Measurements from ENCODE around the gene XPC. TPM values are rescaled to one million over a fixed set of nuclear protein-coding genes. Genes with fewer than 3 reads are reported as not detected.
"Not testable (repeated sequence)": the region's sequence is repeated elsewhere in the genome, so short reads cannot be mapped to it uniquely, and the experiment has no call there.

XPC gene
- total RNA-seq: 37.3 and 41.6 TPM in 2 replicates
- long read RNA-seq, transcript XPC-201 (16 exons, 3,832 nt): major isoform, 39 of 73 reads
- long read RNA-seq, partial matches to known transcripts: 22 of 73 reads
- long read RNA-seq, other reads (novel, unspliced or antisense): 11 of 73 reads

DNA sequence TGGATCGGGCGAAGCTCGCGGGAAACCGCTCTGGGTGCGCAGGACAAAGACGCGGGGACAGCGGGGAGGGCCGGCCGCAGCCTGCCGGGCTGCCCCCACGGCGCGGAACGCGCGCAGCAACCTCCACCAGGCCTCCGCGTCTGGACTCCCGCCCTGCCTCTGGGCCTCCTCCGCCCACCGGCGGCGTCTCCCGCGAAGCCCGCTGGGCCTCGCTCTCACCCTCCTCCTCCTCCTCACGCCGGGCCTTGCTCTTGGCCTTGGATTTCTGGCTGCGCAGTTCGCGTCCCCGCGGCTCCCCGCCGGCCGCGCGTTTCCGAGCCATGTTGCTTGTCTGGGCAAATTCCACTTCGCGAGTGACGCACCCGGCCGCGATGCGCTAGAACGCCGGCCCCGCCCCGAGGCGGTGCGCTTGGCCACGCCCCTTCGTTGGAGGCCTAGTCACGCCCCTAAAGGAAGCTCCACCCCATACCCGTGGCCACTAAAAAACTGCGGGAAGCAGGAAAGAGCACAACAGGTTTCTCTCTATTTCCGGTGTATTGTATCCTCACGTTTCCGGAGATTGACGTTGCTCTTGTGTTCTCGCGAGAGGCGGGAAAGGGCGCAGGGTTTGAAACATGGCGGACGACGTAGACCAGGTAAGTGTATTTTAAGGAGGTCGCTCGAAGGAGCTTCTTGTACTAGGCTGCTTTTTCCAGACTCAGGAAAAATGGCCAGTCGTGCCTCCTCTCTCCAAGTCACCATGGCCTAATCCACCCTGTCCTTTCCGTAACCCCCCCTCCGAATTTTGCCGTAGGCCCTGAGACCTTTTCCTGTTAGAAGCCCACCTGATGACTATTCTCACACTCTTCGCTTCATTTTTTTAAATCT is at the start of gene XPC, which contains the start of gene LSM3:
Gene XPC (minus strand): TSS at position 355 of the 867 bp plus-strand sequence. CDS start 33 bp downstream, at position 322.
Gene LSM3 (plus strand): TSS at position 571 of the 867 bp plus-strand sequence. CDS start 44 bp downstream, at position 615.
- no peaks in the 10 kb centered on the region for H3K9me3 Mint-ChIP-seq
- peaks cover 4% of the 10 kb centered on the region for H3K36me3 Mint-ChIP-seq (ENCODE audit: low read depth)
- peak within 1 kb of the TSS; percentile 98 for H3K4me3 Mint-ChIP-seq
- H3K27ac Mint-ChIP-seq (ENCODE audit: unreplicated experiment): peak within 1 kb of the TSS; percentile 99
- peaks cover 45% of the 10 kb centered on the region for H3K4me1 Mint-ChIP-seq
- DNase-seq (ENCODE audit: low read depth, low spot score): peak; percentile 95
- no peaks in the 10 kb centered on the region for H3K27me3 Mint-ChIP-seq (ENCODE audit: low read depth)
- TF ChIP-seq, protein P1, sequence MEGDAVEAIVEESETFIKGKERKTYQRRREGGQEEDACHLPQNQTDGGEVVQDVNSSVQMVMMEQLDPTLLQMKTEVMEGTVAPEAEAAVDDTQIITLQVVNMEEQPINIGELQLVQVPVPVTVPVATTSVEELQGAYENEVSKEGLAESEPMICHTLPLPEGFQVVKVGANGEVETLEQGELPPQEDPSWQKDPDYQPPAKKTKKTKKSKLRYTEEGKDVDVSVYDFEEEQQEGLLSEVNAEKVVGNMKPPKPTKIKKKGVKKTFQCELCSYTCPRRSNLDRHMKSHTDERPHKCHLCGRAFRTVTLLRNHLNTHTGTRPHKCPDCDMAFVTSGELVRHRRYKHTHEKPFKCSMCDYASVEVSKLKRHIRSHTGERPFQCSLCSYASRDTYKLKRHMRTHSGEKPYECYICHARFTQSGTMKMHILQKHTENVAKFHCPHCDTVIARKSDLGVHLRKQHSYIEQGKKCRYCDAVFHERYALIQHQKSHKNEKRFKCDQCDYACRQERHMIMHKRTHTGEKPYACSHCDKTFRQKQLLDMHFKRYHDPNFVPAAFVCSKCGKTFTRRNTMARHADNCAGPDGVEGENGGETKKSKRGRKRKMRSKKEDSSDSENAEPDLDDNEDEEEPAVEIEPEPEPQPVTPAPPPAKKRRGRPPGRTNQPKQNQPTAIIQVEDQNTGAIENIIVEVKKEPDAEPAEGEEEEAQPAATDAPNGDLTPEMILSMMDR (conservative IDR thresholded peaks at IDR 0.05): no peak

DNA sequence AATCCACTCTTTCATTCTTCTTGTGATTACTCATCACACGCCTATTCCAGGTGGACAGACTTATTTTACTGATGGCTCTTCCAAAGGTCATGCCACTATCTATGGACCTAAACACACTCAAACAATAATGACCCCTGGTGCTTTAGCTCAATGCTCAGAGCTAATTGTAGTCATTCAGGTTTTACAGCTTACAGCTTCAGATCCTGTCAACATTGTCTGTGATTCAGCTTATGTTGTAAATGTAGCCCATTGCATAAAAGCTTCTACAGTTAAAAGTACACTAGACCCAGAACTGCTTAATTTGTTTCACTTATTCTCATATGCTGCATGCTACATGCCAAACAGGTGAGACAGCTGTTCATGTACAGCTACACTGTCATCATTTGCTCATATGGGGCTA is 49.5 kb upstream of the XPC start:
- no peak overlapping the region for H3K4me3 Mint-ChIP-seq
- H3K27ac Mint-ChIP-seq (ENCODE audit: unreplicated experiment): no peak overlapping the region
- no peak for DNase-seq (ENCODE audit: low read depth, low spot score)
- H3K4me1 Mint-ChIP-seq: peaks cover 35% of the 10 kb centered on the region
- TF ChIP-seq, protein P1 (conservative IDR thresholded peaks at IDR 0.05): no peak
- H3K27me3 Mint-ChIP-seq (ENCODE audit: low read depth): no peaks in the 10 kb centered on the region
- H3K36me3 Mint-ChIP-seq (ENCODE audit: low read depth): peaks cover 2% of the 10 kb centered on the region
- H3K9me3 Mint-ChIP-seq: peaks cover 5% of the 10 kb centered on the region

DNA sequence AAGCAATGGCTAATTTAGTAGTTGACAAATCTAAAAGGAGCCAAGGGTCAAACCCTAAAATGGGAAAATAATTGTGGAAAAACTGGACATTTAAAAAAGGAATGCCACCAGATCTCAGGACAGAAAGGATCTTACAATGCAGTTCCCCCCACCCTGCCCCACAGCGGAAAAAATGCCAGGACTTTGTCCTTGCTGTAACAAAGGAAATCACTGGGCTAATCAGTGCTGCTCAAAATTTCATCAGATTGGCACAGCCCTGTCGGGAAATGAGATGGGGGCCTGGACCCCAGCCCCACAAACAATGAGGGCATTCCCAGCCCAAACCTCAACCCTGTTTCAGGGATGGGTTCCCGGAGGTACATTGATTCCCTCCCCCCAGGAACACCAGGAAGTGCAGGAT is 48.0 kb upstream of the XPC start:
- H3K4me3 Mint-ChIP-seq; H3K27ac Mint-ChIP-seq (ENCODE audit: unreplicated experiment); H3K36me3 Mint-ChIP-seq (ENCODE audit: low read depth); DNase-seq (ENCODE audit: low read depth, low spot score); H3K9me3 Mint-ChIP-seq; H3K27me3 Mint-ChIP-seq (ENCODE audit: low read depth): not testable (repeated sequence)
- H3K4me1 Mint-ChIP-seq: peaks cover 35% of the 10 kb centered on the region

DNA sequence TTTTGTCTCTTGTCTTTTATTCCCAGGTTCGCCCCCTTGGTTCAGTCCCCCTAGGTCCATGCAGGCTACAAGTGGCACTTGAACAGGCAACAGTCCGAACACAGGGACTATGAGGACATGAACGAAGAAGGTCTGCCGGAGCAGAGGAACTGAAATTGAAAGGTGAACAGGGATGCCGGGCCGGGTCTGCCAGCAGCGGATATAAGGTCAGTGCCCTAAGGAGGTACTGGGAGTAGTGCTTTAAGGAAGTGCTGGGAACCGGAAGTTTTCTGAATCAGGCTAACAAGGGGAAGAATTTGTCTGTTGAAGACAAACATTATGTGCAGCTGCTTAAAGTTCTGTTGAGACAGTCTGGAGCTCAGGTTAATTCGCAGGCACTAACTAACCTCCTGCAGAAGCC is 47.0 kb upstream of the XPC start:
- Mint-ChIP-seq H3K4me1 (peaks cover 31% of the 10 kb centered on the region), H3K4me3 (no peak overlapping the region), H3K9me3 (peaks cover 15% of the 10 kb centered on the region), H3K36me3 (ENCODE audit: low read depth) (peaks cover 7% of the 10 kb centered on the region), H3K27ac (ENCODE audit: unreplicated experiment) (peak overlapping the region; percentile 93), H3K27me3 (ENCODE audit: low read depth) (no peaks in the 10 kb centered on the region)
- DNase-seq (ENCODE audit: low read depth, low spot score): no peak
- TF ChIP-seq, protein P1 (conservative IDR thresholded peaks at IDR 0.05): no peak

DNA sequence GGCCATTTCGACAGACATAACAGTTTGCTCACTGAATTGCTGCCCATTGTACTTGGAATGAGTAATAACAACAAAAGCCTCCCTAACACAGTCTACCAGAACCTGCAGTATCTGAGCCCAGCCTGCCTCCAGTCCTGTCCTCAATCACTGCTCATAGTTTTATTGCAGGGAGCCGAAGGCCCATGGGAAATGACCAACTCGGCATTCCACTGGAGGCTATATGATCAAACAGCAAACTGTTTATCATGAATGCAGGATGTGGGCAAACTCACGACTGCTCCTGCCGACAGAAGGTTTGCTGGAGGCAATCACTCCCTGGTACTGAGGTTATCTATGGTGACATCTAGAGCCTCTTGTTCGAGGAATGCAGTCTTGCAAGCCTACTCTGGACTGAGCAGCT is 46.5 kb upstream of the XPC start:
- H3K36me3 Mint-ChIP-seq (ENCODE audit: low read depth): peaks cover 11% of the 10 kb centered on the region
- no peak for DNase-seq (ENCODE audit: low read depth, low spot score)
- H3K4me3 Mint-ChIP-seq: no peak overlapping the region
- peak overlapping the region; percentile 93 for H3K27ac Mint-ChIP-seq (ENCODE audit: unreplicated experiment)
- H3K27me3 Mint-ChIP-seq (ENCODE audit: low read depth): no peaks in the 10 kb centered on the region
- TF ChIP-seq, protein P1 (conservative IDR thresholded peaks at IDR 0.05): no peak
- H3K4me1 Mint-ChIP-seq: peaks cover 26% of the 10 kb centered on the region
- H3K9me3 Mint-ChIP-seq: peaks cover 18% of the 10 kb centered on the region

DNA sequence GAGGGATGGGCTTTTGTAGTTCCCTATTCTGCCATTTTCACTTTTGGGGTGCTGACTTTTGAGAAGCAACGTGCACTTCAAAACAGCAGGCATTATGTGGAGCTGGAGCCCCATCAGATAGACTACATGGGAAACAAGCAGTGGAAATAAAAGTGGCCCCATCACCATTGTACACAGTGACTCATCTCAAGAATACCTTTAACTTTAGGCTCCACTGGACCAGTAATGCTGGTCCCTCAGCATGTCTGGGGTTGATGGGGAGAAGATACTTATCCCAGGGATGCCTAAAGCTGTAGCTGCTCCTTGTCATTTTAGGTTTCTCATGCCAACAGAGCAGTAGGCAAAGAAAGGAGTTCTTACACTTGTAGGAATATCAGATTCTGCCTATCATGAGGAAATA is 45.2 kb upstream of the XPC start:
- DNase-seq (ENCODE audit: low read depth, low spot score): no peak
- TF ChIP-seq, protein P1 (conservative IDR thresholded peaks at IDR 0.05): no peak
- H3K4me1 Mint-ChIP-seq: peaks cover 25% of the 10 kb centered on the region
- H3K27ac Mint-ChIP-seq (ENCODE audit: unreplicated experiment): no peak overlapping the region
- no peaks in the 10 kb centered on the region for H3K27me3 Mint-ChIP-seq (ENCODE audit: low read depth)
- no peak overlapping the region for H3K4me3 Mint-ChIP-seq
- H3K9me3 Mint-ChIP-seq: peaks cover 19% of the 10 kb centered on the region
- peaks cover 12% of the 10 kb centered on the region for H3K36me3 Mint-ChIP-seq (ENCODE audit: low read depth)

Data from neural crest cell (in vitro differentiated cells).